Skin of body (tissue), 2 donors: ENCODE data around the gene OTUB2. TPM values are rescaled to one million over a fixed set of nuclear protein-coding genes. Genes with fewer than 3 reads are reported as not detected.
A peak's percentile ranks its signal among the peaks of the same experiment; 100 is the strongest.

Experiments
- DNase-seq: peaks from one replicate; lab custom pipeline; 2025; lab: John Stamatoyannopoulos, UW
- total RNA-seq: library from RNA; depleted of rRNA; stranded (reverse); fragments of >200 nt; gene quantifications from one replicate; pipeline ENCODE4 v1.2.3, GENCODE V29; 2014

OTUB2 gene
- 2.9 TPM for total RNA-seq

DNA sequence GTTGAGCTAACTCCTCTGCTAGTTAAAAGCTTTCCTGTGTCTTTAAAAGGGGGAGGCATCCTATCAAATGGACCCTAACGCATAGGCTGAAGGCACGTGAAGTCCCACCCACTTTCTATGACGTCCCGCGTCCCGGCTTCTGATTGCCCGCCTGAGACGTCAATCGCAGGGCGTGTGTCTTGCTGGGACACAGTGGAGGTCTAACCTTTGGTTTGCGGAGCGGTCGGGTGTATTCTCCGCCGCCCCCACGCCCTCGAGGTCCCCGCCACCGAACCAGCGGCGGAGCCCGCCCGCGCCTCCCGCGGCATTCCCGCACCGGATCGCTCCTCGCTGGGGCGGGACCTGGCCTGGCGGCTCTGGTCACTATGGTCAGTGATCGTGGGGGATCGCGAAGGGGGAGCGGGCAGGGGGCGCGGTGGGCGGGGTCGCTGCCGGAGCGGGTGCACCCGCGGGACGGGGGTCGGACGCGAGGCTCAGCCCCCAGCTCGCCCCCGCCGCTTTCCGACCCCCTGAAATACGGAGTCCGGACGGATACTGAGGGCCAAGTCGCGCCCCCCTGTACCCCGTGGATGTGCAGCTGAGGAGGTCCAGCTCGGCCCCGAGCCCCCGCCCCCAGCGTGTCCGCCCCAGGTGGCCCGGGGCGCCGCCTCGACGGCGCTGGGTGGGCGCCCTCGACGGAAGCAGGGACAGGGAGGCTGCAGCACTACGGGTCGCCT lies at the start of gene OTUB2:
Gene OTUB2 (plus strand): TSS at position 168 of the 716 bp plus-strand sequence. CDS start 198 bp downstream, at position 366.
- peak; percentile 96 for DNase-seq

DNA sequence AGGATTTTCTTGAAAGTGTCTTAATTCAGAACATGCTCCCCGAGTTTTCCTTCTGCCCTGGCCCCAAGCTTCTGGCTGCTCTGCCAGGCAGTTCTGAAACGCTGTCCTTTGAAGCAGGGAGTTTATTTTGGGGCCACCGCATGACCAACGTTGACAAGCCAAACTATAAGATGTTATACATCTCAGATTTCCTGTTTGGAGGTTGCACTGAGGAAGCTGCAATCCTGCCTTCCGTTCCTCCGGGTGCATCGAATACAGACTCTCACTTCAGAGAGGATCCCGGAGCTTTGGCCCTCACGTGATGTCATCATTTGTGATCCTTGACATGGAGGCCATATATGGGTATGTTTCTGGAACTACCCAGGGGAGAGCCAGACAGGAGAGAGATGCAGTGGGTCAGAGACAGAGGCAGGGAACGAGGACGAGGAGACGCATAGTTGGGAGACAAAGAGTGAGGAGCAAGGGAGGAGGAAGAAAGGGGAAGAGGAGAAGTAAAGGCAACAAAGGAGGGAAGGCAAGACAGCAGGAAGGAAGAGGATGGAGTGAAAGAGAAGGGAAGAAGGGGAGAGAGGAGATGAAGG lies 49.6 kb upstream of the OTUB2 start, which contains the start of gene ASB2:
Gene ASB2 (minus strand): TSS at position 94 of the 581 bp plus-strand sequence. CDS start 12,031 bp downstream, outside the sequence.
- DNase-seq, result no peak

DNA sequence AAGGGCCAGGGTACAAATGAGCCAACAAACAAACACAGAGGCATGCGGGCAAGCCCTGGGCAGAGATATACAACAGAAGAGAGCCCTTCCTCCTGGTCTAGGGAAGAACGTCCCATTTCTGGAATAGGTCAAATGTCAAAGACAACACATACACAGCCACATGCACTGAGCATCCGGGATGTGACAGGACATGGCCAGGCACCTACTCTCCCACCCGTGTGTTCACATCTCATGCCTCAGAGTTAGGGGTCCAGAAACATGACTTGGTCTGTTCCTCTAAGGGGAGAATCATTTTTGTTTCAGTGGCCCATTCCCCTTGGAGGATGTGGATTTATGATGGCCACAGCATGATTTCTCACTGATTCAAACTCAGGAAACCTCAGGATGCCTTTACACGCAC lies 49.0 kb upstream of the OTUB2 start:
- DNase-seq, result no peak

DNA sequence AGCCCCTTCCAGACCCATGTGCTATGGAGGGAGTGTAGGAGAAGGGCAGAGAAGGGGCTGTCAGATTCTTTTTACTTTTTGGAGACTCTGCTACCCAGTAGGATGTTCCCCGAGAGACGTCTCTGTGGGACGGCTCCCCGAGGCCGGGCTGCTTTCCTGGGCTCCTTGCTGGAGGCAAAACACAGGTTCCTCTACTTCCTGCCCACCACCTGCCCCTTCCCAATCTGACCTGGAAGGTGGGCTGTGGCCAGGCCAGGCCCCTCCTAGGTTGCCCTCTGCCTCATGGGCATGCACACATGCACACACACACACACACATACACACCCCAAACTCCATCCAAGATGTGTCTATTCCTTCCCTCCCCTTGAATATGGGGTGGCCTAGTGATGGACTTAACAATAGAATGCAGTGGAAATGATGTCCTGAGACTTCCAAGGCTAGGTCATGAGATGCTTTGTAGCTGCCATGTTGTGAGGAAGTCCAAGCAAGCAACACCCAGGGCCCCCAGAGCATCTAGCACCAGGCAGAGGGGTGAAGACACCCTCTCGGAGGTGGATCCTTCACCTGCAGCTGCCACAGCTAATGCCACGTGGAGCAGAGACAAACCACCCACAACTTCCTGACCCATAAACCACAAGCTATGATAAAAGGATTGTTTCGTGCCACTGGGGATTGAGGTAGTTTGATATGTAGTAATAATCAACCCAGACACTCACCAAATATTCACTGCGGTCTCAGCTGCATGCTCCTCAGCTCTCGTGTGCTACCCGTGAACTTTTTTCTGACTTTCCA lies 48.2 kb upstream of the OTUB2 start:
- DNase-seq, result no peak

DNA sequence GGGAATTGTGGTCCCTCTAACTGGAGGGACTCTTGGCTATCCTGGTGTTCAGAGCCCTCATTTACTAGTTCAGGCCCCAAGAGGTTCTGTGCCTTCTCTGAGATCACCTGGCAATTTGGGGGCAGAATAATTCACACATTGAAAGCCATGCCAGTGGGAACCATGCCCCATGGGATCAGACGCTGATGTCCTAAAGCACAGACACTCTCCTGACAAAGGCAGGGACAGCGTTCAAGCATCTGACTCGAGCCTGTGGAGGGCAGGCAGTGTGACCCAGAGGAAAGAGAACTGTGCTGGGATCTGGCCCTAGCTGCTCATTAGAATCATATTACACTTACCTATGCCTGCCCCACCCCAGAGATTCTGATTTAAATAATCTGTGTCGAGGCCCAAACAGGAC lies 47.4 kb upstream of the OTUB2 start:
- DNase-seq, result no peak

DNA sequence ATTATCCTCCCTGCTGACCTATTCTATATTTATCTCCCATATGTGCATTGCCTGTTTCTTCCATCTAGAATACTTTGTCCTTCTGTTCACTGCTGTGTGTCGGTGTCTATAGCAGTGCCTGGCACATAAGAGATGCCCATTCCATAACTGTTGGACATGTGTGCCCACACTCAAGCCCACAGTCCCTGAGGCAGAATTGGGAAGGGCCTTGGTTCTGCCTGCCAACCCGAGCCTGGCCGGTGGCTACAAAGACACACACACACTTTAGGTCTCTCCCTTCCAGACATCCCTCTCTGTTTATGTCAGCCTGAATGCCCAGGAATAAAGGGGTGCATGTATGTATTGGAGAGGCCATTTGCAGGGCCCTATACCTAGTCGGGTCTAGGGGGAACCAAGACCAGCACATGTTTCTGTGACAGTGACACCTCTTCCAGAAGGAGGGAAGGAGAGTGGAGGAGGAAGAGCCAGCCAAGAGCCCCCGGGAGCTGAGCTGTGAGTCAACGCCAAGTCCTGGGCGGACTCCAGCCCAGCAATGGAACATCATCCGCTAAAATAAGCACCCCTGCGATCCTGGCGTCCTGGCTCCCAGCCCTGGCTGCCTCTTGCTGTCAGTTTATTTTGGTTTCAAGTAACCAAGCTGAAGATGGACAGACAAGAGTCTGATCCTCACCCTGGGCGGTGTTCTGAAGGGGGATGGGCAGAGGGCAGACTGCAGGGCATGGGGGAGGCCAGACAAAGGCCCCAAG lies 45.5 kb upstream of the OTUB2 start:
- DNase-seq, result no peak

DNA sequence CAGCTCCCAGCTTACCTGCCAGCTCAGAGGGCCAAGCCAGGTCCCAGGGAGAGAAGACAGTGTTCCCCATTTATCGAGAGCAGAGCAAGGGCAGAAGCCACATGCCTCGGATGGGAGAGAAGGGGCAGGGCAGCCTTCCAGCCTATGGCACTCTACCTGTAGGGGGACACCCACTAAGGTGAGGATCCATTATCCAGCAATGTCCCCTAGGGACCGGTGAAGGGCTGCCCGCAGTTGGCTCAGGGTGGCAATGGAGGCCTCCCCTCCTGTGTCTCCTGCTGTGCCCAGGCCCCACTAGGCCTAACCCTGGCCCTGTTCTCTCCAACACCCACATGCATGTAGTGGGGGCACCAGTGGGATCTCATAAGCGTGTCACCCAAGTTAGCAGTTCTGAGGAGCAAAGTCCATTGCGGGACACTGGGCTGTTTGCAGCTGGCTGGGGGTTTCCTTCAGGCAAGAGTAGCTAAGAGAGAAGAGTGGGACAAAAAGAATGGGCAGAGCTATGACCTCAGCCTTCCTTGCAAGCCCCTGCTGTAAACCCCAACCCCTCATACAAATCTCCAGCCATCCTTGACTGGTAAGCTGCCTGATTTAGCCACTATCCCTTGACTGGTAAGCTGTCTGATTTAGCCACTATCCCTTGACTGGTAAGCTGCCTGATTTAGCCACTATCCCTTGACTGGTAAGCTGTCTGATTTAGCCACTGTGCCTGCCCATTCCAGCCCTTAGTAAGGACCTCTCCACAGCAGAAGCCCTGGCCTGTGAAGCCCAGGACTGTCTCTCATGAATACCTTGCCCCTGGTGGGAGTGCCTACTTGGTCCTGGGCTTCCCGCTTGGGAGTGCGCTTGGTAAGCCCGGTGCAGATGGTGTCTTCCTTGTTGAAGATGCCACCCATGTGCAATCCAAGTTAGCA lies 44.6 kb upstream of the OTUB2 start:
- DNase-seq, result no peak

DNA sequence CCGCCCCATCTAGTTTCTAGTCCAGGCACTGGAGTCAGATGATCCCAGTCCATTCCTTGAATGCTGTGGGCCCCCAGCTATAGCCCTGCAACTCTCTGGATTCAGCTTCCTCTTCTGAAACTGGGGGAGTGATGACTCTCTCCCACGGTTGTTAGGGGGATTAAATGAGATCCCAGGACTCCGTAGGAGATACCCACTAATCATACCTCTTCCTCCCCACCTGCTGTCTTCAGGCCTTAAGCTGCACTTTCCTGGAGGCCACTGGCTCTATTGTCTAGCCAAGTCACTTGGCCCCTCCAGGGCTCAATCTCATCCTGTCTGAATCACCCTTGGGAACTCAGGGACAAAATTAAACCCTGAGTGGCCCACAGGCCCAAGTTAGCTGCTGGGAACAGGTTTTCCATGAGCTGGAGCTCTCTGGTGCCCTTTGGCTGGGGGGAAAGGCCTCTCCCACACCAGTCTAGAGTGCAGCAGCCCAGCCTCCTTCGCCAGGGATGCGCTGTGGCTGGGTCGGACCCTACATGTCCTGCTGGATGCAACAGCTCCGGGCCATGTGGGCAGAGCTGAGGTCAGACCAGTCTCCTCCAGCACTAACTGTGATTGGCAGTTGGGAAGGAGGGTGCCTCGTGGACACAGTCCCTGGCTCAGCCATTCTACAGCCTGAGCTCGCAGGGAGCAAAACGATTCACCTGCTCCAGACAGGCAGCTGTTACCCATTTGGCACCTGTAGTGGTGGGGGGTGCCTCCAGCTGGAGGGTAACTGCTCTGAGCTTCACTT lies 43.7 kb upstream of the OTUB2 start:
- no peak for DNase-seq

DNA sequence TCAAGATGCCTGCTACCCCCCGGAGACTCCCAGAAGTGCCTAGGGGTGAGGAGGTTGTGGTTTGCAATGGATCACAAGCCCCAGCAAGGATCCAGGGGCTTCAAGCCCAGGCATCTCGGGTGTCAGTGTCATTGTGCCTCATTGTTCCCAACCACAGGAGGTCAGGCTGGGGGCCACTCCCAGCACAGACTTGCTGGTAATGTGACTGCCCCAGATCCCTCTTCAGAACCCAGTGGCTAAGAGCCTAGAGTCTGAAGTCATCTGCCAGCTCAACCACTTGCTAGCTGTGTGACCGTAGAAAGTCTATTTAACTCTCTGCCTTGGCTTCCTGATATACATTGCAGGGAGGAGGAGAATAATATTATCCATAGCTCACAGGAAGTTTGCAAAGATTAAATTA lies 42.1 kb upstream of the OTUB2 start:
- no peak for DNase-seq

DNA sequence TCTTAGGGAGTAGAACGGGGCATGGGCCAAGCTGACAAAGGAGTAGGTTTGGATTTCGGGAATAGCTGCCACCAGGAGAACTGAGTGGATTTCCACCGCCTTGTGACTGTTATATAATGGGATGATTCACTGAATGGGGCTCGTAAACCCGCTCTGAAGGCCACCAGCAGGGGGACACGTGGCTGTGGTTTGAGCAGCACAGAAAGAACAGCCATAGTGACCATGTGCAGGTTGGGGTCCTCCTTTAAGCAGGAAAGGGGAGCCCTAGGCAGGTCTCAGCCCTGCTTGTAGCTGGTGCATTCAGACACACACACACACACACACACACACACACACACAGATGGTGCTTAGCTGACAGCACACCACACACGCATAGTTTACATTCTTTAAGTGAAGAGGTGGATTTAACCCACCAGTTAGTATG lies 41.1 kb upstream of the OTUB2 start:
- DNase-seq, result no peak

DNA sequence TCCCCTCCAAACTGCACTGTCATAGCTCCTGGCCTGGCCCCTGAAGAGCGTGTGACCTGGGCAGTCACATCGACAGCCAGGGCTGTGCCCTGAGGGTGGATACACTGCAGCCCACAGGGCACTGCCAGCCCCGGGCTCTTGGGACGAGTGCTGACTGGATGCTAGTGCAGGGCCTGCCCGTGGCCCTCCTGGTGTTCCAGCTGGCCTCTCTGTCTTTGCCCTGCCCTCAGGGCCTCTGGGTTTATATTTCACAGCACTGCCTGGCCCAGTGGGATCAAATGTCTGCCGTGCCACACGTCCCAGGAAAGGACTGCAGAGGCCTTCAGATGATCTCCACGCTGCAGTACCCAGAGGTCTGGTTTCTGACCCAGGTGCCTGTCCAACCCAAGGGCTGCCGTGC lies 39.2 kb upstream of the OTUB2 start:
- DNase-seq, result no peak

DNA sequence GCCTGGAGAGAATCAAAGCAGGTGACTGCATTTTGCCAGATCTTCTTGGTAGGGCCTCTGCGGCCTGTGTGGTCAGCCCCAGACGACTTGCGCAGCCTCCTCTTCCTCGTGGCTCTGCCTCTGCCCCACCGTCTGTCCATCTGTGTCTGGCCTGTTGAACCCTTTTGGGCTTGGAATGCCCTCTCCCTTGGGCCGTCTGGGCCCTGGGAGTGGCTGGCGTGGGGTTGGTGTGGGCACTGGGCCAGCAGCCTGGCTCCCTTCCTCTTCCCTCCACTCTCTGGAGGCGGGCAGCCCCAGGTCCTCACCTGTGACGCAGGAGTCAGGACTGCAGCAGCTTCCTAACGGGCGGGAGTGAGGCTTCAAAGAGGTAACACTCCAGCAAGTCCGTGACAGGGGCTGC lies 38.8 kb upstream of the OTUB2 start:
- DNase-seq, result no peak

DNA sequence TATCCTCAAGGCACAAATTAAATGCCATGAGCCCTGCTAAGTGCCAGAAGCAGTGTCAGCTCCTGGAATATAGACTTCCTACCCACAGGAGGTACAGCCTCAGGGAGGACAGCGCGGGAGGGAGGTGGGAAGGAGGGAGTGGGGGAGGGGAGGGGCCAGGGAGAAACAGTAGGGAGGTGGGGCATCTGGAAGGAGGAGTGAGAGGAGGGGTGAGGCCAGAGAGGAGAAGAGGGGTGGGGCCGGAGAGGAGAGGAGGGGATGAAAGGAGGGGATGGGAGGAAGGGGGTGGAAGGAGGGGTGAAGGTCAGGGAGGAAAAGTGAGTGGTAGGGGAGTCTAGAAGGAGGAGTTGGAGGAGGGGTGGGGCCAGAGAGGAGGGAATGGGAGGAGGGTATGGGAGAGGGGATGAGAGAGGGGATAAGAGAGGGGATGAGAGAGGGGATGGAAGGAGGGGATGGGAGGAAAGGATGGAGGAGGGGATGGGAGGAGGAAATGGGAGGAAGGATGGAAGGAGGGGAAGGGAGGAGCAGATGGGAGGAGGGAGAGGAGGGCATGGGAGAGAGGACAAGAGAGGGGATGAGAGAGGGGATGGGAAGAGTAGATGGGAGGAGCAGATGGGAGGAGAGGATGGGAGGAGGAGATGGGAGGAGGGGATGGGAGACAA lies 38.2 kb upstream of the OTUB2 start:
- no peak for DNase-seq

DNA sequence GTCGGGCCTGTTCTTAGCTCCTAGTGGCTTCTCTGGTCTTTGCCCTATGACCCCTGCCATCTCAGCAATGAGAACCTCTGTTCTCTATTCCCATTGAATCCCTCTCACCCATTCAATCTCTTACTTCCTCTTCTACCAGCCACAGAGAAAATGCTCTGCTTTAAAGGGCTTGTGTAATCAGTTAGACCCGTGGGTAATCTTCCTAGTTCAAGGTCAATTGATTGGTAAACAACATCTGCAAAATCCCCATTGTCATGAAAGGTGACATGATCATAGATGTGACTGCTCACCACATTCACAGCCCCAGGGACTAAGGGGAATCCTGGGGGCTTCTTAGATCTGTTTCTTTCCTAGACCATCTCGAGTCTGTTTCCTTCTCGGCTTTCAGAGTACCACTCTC lies 36.2 kb upstream of the OTUB2 start:
- no peak for DNase-seq

DNA sequence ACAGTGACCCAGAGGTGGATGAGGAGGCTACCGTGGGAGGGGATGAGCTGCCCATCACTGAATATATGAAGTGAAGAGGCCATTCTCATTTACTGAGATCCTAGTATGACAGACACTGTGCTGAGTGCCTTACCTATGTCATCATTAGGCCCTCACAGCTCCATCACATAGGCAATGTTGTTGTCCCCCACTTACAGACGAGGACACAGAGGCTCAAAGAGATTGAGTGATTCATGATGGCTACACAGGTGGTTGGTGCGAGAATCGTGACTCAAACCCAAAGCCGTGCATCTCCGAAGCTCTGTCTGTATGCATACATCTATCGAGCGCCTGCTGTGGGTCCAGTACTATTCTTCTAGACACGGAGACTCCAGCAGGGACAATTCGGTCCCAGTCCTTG lies 34.9 kb upstream of the OTUB2 start:
- no peak for DNase-seq

DNA sequence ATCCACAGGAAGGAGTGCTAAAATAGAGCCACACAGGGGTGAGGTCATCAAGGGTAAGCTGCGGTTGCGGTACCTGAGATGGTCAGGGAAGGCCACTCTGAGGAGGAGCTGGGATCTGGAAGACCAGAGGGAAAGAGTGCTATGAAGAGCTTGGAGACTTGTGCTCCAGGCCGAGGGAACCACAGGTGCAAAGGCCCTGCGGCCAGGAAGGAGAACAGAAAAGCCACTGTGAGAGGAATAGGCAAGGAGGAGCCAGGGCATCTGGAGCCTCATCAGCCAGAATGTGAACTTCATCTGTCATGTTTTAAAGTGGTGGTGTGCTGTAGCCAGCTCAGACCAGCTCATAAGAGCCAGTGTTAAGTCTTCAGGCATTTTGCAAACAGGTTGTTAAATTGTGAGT lies 34.5 kb upstream of the OTUB2 start:
- no peak for DNase-seq

DNA sequence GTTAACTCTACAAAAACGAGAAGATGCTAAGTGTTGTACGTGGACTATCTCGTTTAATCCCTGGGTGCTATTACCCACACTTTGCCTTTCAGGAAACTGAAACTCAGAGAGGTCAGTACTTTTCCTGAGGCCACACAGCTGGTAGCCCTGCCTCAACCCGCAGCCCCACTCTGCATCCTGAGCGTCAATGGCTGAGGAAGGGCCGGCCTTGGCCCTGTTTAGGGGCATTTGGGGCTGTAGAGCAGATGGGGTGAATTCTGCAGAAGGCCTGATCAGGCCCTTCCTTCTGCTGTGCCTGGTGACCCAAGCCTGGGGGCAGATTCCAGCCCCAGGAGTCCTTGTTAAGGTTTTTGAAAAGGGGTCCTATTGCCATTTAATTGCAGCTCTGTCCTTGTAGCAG lies 32.8 kb upstream of the OTUB2 start:
- DNase-seq, result no peak

DNA sequence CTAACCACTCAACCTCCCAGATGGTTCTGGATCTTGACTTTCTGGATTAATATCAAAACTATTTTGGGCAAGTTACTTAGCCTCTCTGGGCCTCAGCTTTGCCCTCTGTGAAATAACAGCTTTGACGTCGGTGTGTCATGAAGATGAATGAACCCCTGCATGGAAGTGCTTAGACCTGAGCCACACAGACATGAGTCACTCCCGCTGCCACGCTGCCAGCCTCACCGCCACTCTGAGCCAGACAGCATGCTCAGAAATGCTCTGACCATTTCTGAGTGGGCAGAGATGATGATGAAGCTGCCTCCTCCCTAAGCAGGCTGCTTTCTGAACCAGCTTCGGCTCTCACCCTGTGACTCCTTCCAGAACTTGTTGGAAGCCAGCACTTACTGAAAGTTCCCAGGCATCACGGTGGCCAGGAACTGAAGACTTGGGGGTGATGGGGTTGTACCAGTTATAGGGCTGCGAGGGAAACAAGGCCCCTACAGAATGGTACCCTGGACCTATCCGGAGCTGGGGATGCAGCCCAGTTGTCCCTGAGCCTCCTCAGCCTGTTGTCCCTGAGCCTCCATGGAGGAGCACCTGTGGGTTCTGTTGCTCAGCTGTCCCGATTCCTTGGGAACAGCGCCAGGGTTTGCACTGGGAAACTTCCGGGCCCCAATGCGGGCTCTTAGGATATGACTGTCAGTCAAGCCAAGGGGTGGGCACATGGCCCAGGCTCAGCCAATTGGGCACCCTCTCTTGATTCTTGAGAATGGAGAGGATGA lies 31.0 kb upstream of the OTUB2 start:
- no peak for DNase-seq
